Cardiac muscle cell (in vitro differentiated cells and primary cell): Measurements from ENCODE around the gene CDC42BPB. TPM values are rescaled to one million over a fixed set of nuclear protein-coding genes. Genes with fewer than 3 reads are reported as not detected.

Experiments used
- DNase-seq, 2 donors: peaks; one replicate each; pipeline versions ENCODE4 v3.0.0 to v3.0.0-alpha.2; 2010 to 2017; ENCODE audit warnings: low read depth in 1 of 2, low spot score in 1 of 2
- H3K27ac ChIP-seq: fragments of 200-600 bp; sonication (generic); 2 replicates; pipeline ENCODE4 v1.5.1; 2016
- H3K27me3 ChIP-seq: fragments of 200-600 bp; sonication (generic); 2 replicates; pipeline ENCODE4 v1.6.0; 2016; ENCODE audit warnings: control low read depth
- H3K36me3 ChIP-seq: fragments of 200-600 bp; sonication (generic); 2 replicates; pipeline ENCODE4 v1.5.1; 2016; ENCODE audit warnings: control low read depth
- H3K4me1 ChIP-seq: fragments of 200-600 bp; sonication (generic); 2 replicates; pipeline ENCODE4 v1.8.1; 2017; ENCODE audit warnings: low read depth, mild to moderate bottlenecking, mixed run types
- H3K4me3 ChIP-seq: fragments of 200-600 bp; sonication (generic); 2 replicates; pipeline ENCODE4 v1.5.1; 2016; ENCODE audit warnings: mild to moderate bottlenecking
- H3K9me3 ChIP-seq: fragments of 200-600 bp; sonication (generic); 2 replicates; pipeline ENCODE4 v1.5.1; 2017; ENCODE audit warnings: low read depth, mild to moderate bottlenecking, control low read depth
- CTCF ChIP-seq: IDR thresholded peaks from 2 replicates; pipeline ENCODE4 v1.5.1; 2012; ENCODE audit warnings: low read depth, mild to moderate bottlenecking, low read length
- polyA plus RNA-seq: library from polyadenylated mRNA; unstranded; fragments of >200 nt; fragmentation: Nextera tagmentation; extraction: Ambion mirVana; gene quantifications from 2 replicates; pipeline ENCODE4 v1.2.1, GENCODE V29; 2016
- total RNA-seq: library from RNA; depleted of rRNA; stranded (reverse); fragments of >200 nt; gene quantifications from 2 replicates; pipeline ENCODE4 v1.2.3, GENCODE V29; 2016

CDC42BPB gene
- total and polyA plus RNA-seq, 2 experiments from 2014 or later, result 18.9 to 91.6 TPM

- peaks cover 8% of the 10 kb centered on the region for H3K36me3 ChIP-seq
- H3K4me3 ChIP-seq, result no peak overlapping the region
- H3K27ac ChIP-seq, result no peak overlapping the region
- H3K4me1 ChIP-seq, result no peaks in the 10 kb centered on the region
- no peak for DNase-seq
- H3K27me3 ChIP-seq, result no peaks in the 10 kb centered on the region
- H3K9me3 ChIP-seq, result no peaks in the 10 kb centered on the region
- TF ChIP-seq CTCF, result no peak
Observed at GRCh38 chr14:103007555-103007954, 49.8 kb downstream of the CDC42BPB start.

GRCh38 chr14:103006991-103007520, 50.3 kb downstream of the CDC42BPB start:
- Histone ChIP-seq H3K4me3 (no peak overlapping the region), H3K27ac (no peak overlapping the region), H3K27me3 (no peaks in the 10 kb centered on the region), H3K4me1 (no peaks in the 10 kb centered on the region), H3K9me3 (no peaks in the 10 kb centered on the region), H3K36me3 (peaks cover 9% of the 10 kb centered on the region)
- TF ChIP-seq CTCF, result no peak
- DNase-seq, result no peak

GRCh38 chr14:103006106-103006505, 51.2 kb downstream of the CDC42BPB start:
- H3K27ac ChIP-seq, result no peak overlapping the region
- no peaks in the 10 kb centered on the region for H3K9me3 ChIP-seq
- DNase-seq, result no peak
- peaks cover 11% of the 10 kb centered on the region for H3K36me3 ChIP-seq
- H3K4me3 ChIP-seq, result no peak overlapping the region
- no peaks in the 10 kb centered on the region for H3K27me3 ChIP-seq
- H3K4me1 ChIP-seq, result no peaks in the 10 kb centered on the region
- no peak for TF ChIP-seq CTCF

- no peak for DNase-seq
- no peak for TF ChIP-seq CTCF
- H3K27ac ChIP-seq, result no peak overlapping the region
- peaks cover 11% of the 10 kb centered on the region for H3K36me3 ChIP-seq
- no peak overlapping the region for H3K4me3 ChIP-seq
- no peaks in the 10 kb centered on the region for H3K9me3 ChIP-seq
- no peaks in the 10 kb centered on the region for H3K27me3 ChIP-seq
- H3K4me1 ChIP-seq, result no peaks in the 10 kb centered on the region
Observed at GRCh38 chr14:103003850-103004249, 53.5 kb downstream of the CDC42BPB start.

GRCh38 chr14:103003351-103003615, 54.1 kb downstream of the CDC42BPB start:
- peaks cover 11% of the 10 kb centered on the region for H3K36me3 ChIP-seq
- DNase-seq, result no peak
- no peaks in the 10 kb centered on the region for H3K9me3 ChIP-seq
- H3K27ac ChIP-seq, result no peak overlapping the region
- H3K4me3 ChIP-seq, result no peak overlapping the region
- no peak for TF ChIP-seq CTCF
- no peaks in the 10 kb centered on the region for H3K27me3 ChIP-seq
- no peaks in the 10 kb centered on the region for H3K4me1 ChIP-seq
